HepG2 (cell line): Measurements from ENCODE around the gene GUK1. TPM values are rescaled to one million over a fixed set of nuclear protein-coding genes. Genes with fewer than 3 reads are reported as not detected.

ENCODE experiments used
- ATAC-seq: fragments of 200-7000 bp; cut with Tn5 transposase; 3 replicates; pipeline ENCODE4 v1.9.1; 2020; ENCODE audit warnings: mild to moderate bottlenecking, moderate library complexity
- BruUV-seq: library from RNA; stranded (reverse); fragments of 400-500 nt; replicated peaks from 2 replicates; lab custom pipeline; 2021; lab: Mats Ljungman, UMichigan
- CTCF ChIA-PET: fragments of 300-600 bp; formaldehyde crosslinking; extraction: SDS; loops from one replicate; lab custom pipeline; 2021; ENCODE audit warnings: low total read pairs, inconsistent platforms, low intra/inter-chr PET ratio; lab: Yijun Ruan, JAX
- POLR2A ChIA-PET: fragments of 350-600 bp; sonication (Branson Sonifier 250); formaldehyde crosslinking; loops from one replicate; lab custom pipeline; 2020; ENCODE audit warnings: antibody characterized with exemption, inconsistent platforms; lab: Yijun Ruan, JAX
- DNase-seq: peaks from one replicate; pipeline ENCODE4 v3.0.0-alpha.2; 2015; ENCODE audit warnings: low spot score
- FAIRE-seq: peaks from 3 replicates; lab custom pipeline; 2011; peaks lifted over from hg19 to GRCh38; lab: Jason Lieb, UNC
- H2AFZ ChIP-seq: one replicate; pipeline ENCODE4 v1.6.1; 2011; ENCODE audit warnings: low read length, inconsistent platforms
- H3K27ac ChIP-seq: fragments of 300-600 bp; 3 replicates; pipeline ENCODE4 v1.8.0; 2011; ENCODE audit warnings: mixed run types, mild to moderate bottlenecking, mixed read lengths, low read length, inconsistent platforms; ENCODE audit not compliant: insufficient read depth; ENCODE audit errors: extremely low read length
- H3K27me3 ChIP-seq, 2 experiments: fragments of 200-600 bp in 1 of 2; 2 replicates in 1 of 2; 3 replicates in 1 of 2; pipeline versions ENCODE4 v1.6.0 to v1.8.0; 2011; ENCODE audit warnings: low read length in 2 of 2, mild to moderate bottlenecking in 2 of 2, moderate library complexity in 2 of 2, inconsistent platforms in 1 of 2; ENCODE audit not compliant: insufficient read depth in 2 of 2, control insufficient read depth in 1 of 2
- H3K36me3 ChIP-seq, 2 experiments: fragments of 200-600 bp in 1 of 2; replicated peaks in 1 of 2; 2 replicates in 1 of 2; 3 replicates in 1 of 2; pipeline versions ENCODE4 v1.5.1 to v1.8.0; 2011; ENCODE audit warnings: low read length in 2 of 2, inconsistent platforms in 1 of 2; ENCODE audit not compliant: insufficient read depth in 2 of 2, control insufficient read depth in 1 of 2
- H3K4me1 ChIP-seq: 2 replicates; pipeline ENCODE4 v1.5.1; 2012; ENCODE audit warnings: low read length, inconsistent platforms; ENCODE audit not compliant: insufficient read depth
- H3K4me2 ChIP-seq: 2 replicates; pipeline ENCODE4 v1.6.0; 2011; ENCODE audit warnings: low read depth, low read length, inconsistent platforms
- H3K4me3 ChIP-seq, 3 experiments: fragments of 200-600 bp in 1 of 3; sonication (generic), shearing (Covaris generic) in 1 of 3; replicated peaks in 1 of 3; 2 replicates each; pipeline ENCODE4 v1.5.1; 2011 to 2016; ENCODE audit warnings: low read length in 3 of 3, inconsistent platforms in 2 of 3, low read depth in 2 of 3, mild to moderate bottlenecking in 2 of 3, control low read depth in 1 of 3, mixed read lengths in 1 of 3; ENCODE audit not compliant: insufficient read depth in 1 of 3
- H3K79me2 ChIP-seq: one replicate; pipeline ENCODE4 v1.6.1; 2011; ENCODE audit warnings: low read length, inconsistent platforms; ENCODE audit not compliant: insufficient read depth
- H3K9ac ChIP-seq: 2 replicates; pipeline ENCODE4 v1.6.0; 2011; ENCODE audit warnings: mild to moderate bottlenecking, low read depth, low read length, inconsistent platforms; ENCODE audit not compliant: insufficient read depth
- H3K9me3 ChIP-seq: 2 replicates; pipeline ENCODE4 v1.5.1; 2012; ENCODE audit warnings: mild to moderate bottlenecking, low read length
- H4K20me1 ChIP-seq: 2 replicates; pipeline ENCODE4 v1.6.0; 2011; ENCODE audit warnings: inconsistent platforms, mild to moderate bottlenecking, low read length, moderate library complexity; ENCODE audit not compliant: insufficient read depth
- ATF6 ChIP-seq: sonication (generic); formaldehyde crosslinking; conservative IDR thresholded peaks from 2 replicates; pipeline ENCODE4 v1.4.0; 2020; ENCODE audit warnings: missing genetic modification reagents
- BCL6 ChIP-seq: IDR thresholded peaks from 2 replicates; pipeline ENCODE4 v1.6.1; 2016; ENCODE audit warnings: missing genetic modification reagents, missing compliant biosample characterization
- HNF4G ChIP-seq, 2 experiments: sonication (generic) in 1 of 2; formaldehyde crosslinking in 1 of 2; IDR thresholded peaks; 2 replicates each; pipeline versions ENCODE4 v1.4.0 to v1.6.1; 2011 to 2020; ENCODE audit warnings: borderline replicate concordance in 2 of 2, low read depth in 2 of 2, mild to moderate bottlenecking in 2 of 2, low read length in 1 of 2, missing genetic modification reagents in 1 of 2, moderate library complexity in 1 of 2
- MEF2D ChIP-seq: sonication (generic); formaldehyde crosslinking; IDR thresholded peaks from 2 replicates; pipeline ENCODE4 v1.5.1; 2020; ENCODE audit warnings: mild to moderate bottlenecking, missing genetic modification reagents
- MXI1 ChIP-seq: IDR thresholded peaks from 3 replicates; pipeline ENCODE4 v1.6.1; 2012; ENCODE audit warnings: low read depth, low read length, inconsistent platforms, borderline replicate concordance
- PAWR ChIP-seq: sonication (generic); formaldehyde crosslinking; IDR thresholded peaks from 2 replicates; pipeline ENCODE4 v1.4.0; 2020; ENCODE audit warnings: missing genetic modification reagents, mild to moderate bottlenecking, borderline replicate concordance
- PHF21A ChIP-seq: sonication (generic); formaldehyde crosslinking; IDR thresholded peaks from 2 replicates; pipeline ENCODE4 v1.5.0; 2020; ENCODE audit warnings: mild to moderate bottlenecking, missing genetic modification reagents
- RELA ChIP-seq: sonication (generic); formaldehyde crosslinking; IDR thresholded peaks from 2 replicates; pipeline ENCODE4 v1.4.0; 2020; ENCODE audit warnings: missing genetic modification reagents
- RFX3 ChIP-seq: IDR thresholded peaks from 2 replicates; pipeline ENCODE4 v1.6.1; 2016; ENCODE audit warnings: missing biosample characterization, missing genetic modification reagents
- RFXAP ChIP-seq: sonication (generic); formaldehyde crosslinking; IDR thresholded peaks from 2 replicates; pipeline ENCODE4 v1.4.0; 2020; ENCODE audit warnings: missing genetic modification reagents, borderline replicate concordance
- TCF7 ChIP-seq: sonication (generic); IDR thresholded peaks from 2 replicates; pipeline ENCODE4 v1.6.1; 2016; ENCODE audit warnings: antibody characterized with exemption, low read depth
- U2AF2 ChIP-seq: fragments of 200-400 bp; formaldehyde crosslinking; IDR thresholded peaks from 2 replicates; pipeline ENCODE4 v1.6.1; 2017; ENCODE audit warnings: low read depth, mild to moderate bottlenecking, low read length
- ZBTB44 ChIP-seq: sonication (generic); formaldehyde crosslinking; IDR thresholded peaks from 2 replicates; pipeline ENCODE4 v1.4.0; 2020; ENCODE audit warnings: missing genetic modification reagents
- ZFP36L1 ChIP-seq: sonication (generic); formaldehyde crosslinking; IDR thresholded peaks from 2 replicates; pipeline ENCODE4 v1.8.0; 2022; ENCODE audit warnings: mild to moderate bottlenecking, missing genetic modification reagents, moderate library complexity
- ZFP90 ChIP-seq: sonication (generic); formaldehyde crosslinking; IDR thresholded peaks from 2 replicates; pipeline ENCODE4 v1.8.0; 2022; ENCODE audit warnings: missing genetic modification reagents, mild to moderate bottlenecking, inconsistent platforms, borderline replicate concordance
- ZHX1 ChIP-seq: sonication (generic); formaldehyde crosslinking; IDR thresholded peaks from 2 replicates; pipeline ENCODE4 v1.8.1; 2022; ENCODE audit warnings: low read depth, mild to moderate bottlenecking, missing genetic modification reagents
- ZNF713 ChIP-seq: sonication (generic); formaldehyde crosslinking; IDR thresholded peaks from 2 replicates; pipeline ENCODE4 v1.4.0; 2020; ENCODE audit warnings: mild to moderate bottlenecking, missing genetic modification reagents
- ZNF772 ChIP-seq: sonication (generic); formaldehyde crosslinking; IDR thresholded peaks from 2 replicates; pipeline ENCODE4 v1.5.0; 2020; ENCODE audit warnings: mild to moderate bottlenecking, missing genetic modification reagents
- WGBS: methylation state at CpG from one replicate; pipeline ENCODE4 v1.1.6; 2017; ENCODE audit warnings: low lambda C conversion rate; 5-methylcytosine and 5-hydroxymethylcytosine counted together
- in situ Hi-C: cut with HindIII; loops from 2 replicates; pipeline ENCODE4 v1.10.0; 2017; ENCODE audit warnings: low pct_unique_long_range_greater_than_20kb; ENCODE audit not compliant: extremely low pct_ligation_motif_present
- intact Hi-C: fragments of 100-400 bp; cut with micrococcal nuclease; formaldehyde crosslinking; loops from one replicate; pipeline ENCODE4 v1.10.0; 2022; ENCODE audit not compliant: unreplicated experiment
- polyA plus RNA-seq, 8 experiments: library from polyadenylated mRNA; depleted of rRNA in 3 of 8; stranded (reverse) in 7 of 8; unstranded in 1 of 8; fragments of >200 nt; fragmentation: Illumina TruSeq in 4 of 8; extraction: Trizol in 4 of 8; gene quantifications; 2 replicates each; pipeline versions ENCODE4 v1.2.1 to v1.2.3, GENCODE V29; 2011 to 2016; ENCODE audit warnings: low read depth in 4 of 8, missing spikeins in 1 of 8, mixed read lengths in 1 of 8; ENCODE audit not compliant: insufficient read depth in 1 of 8
- total RNA-seq, 5 experiments: library from RNA; depleted of rRNA; stranded (reverse); fragments of >200 nt; fragmentation: Illumina TruSeq; extraction: Trizol; gene quantifications; 2 replicates each; pipeline ENCODE4 v1.2.3, GENCODE V29; 2016; ENCODE audit warnings: low read depth in 1 of 5

GUK1 gene
- total and polyA plus RNA-seq, 2 of the 13 experiments (the other 11 are each of a cell fraction or from before 2014, with no cell fraction given), result 116 to 154 TPM

- intact Hi-C loops (no loop called here), in situ Hi-C loops (no loop called here)
- H3K36me3 ChIP-seq, result no peaks in the 10 kb centered on the region
- no peak overlapping the region for H2AFZ ChIP-seq
- no peak overlapping the region for H3K27ac ChIP-seq
- H3K27me3 ChIP-seq, result no peaks in the 10 kb centered on the region
- FAIRE-seq, result no peak
- no peaks in the 10 kb centered on the region for H3K9me3 ChIP-seq
- no peaks in the 10 kb centered on the region for H4K20me1 ChIP-seq
- TF ChIP-seq ZNF713 (no peak), ZBTB44 (CRISPR knock-in tag) (no peak), TCF7 (no peak), HNF4G (IDR thresholded peaks at IDR 0.05; ENCODE audit: borderline replicate concordance, low read depth, low read length) (no peak), HNF4G (CRISPR knock-in tag; IDR thresholded peaks at IDR 0.05; ENCODE audit: borderline replicate concordance, low read depth) (no peak), PHF21A (CRISPR knock-in tag) (no peak), U2AF2 (no peak), BCL6 (no peak), MXI1 (no peak), MEF2D (CRISPR knock-in tag) (no peak), ZFP36L1 (CRISPR knock-in tag) (no peak), RFXAP (CRISPR knock-in tag) (no peak), ZHX1 (no peak), ZFP90 (no peak), ZNF772 (CRISPR knock-in tag) (no peak), RFX3 (CRISPR knock-in tag) (no peak), RELA (CRISPR knock-in tag) (no peak), ATF6 (CRISPR knock-in tag) (no peak), PAWR (CRISPR knock-in tag) (no peak)
- no peak overlapping the region for H3K4me2 ChIP-seq
- no peaks in the 10 kb centered on the region for H3K79me2 ChIP-seq
- whole genome bisulfite sequencing, result 21% methylated on average over 10 of the region's 11 CpGs
- ChIA-PET POLR2A (no interaction called here), CTCF (no interaction called here)
- H3K9ac ChIP-seq, result no peak overlapping the region
- H3K4me3 ChIP-seq, result no peak overlapping the region
- peaks cover 7% of the 10 kb centered on the region for H3K4me1 ChIP-seq
- no TSS peak for BruUV-seq
- DNase-seq, result no peak
- no peak for ATAC-seq
These were observed 45.5 kb downstream of the GUK1 start for GRCh38 chr1:228185641-228185965.
